Measurements from ENCODE around the gene MAP2.

- TF ChIP-seq, protein P1, sequence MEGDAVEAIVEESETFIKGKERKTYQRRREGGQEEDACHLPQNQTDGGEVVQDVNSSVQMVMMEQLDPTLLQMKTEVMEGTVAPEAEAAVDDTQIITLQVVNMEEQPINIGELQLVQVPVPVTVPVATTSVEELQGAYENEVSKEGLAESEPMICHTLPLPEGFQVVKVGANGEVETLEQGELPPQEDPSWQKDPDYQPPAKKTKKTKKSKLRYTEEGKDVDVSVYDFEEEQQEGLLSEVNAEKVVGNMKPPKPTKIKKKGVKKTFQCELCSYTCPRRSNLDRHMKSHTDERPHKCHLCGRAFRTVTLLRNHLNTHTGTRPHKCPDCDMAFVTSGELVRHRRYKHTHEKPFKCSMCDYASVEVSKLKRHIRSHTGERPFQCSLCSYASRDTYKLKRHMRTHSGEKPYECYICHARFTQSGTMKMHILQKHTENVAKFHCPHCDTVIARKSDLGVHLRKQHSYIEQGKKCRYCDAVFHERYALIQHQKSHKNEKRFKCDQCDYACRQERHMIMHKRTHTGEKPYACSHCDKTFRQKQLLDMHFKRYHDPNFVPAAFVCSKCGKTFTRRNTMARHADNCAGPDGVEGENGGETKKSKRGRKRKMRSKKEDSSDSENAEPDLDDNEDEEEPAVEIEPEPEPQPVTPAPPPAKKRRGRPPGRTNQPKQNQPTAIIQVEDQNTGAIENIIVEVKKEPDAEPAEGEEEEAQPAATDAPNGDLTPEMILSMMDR (conservative IDR thresholded peaks at IDR 0.05 in 1 of 2, IDR thresholded peaks at IDR 0.05 in 1 of 2; ENCODE audit: extremely low read depth in 1 of 2, insufficient read depth in 1 of 2, low read depth in 1 of 2, low read length in 2 of 2) = no peak
- TF ChIP-seq EZH2 (IDR thresholded peaks at IDR 0.05; ENCODE audit: borderline replicate concordance, low read length) = no peak
These were observed 250.0 kb downstream of the MAP2 start for GRCh38 chr2:209673811-209674210.
